SIG-M5 (cell line): Measurements from ENCODE around the gene KIAA1549.

Experiments used
- DNase-seq: peaks from one replicate; lab custom pipeline; 2025; lab: John Stamatoyannopoulos, UW

Gene KIAA1549

DNA sequence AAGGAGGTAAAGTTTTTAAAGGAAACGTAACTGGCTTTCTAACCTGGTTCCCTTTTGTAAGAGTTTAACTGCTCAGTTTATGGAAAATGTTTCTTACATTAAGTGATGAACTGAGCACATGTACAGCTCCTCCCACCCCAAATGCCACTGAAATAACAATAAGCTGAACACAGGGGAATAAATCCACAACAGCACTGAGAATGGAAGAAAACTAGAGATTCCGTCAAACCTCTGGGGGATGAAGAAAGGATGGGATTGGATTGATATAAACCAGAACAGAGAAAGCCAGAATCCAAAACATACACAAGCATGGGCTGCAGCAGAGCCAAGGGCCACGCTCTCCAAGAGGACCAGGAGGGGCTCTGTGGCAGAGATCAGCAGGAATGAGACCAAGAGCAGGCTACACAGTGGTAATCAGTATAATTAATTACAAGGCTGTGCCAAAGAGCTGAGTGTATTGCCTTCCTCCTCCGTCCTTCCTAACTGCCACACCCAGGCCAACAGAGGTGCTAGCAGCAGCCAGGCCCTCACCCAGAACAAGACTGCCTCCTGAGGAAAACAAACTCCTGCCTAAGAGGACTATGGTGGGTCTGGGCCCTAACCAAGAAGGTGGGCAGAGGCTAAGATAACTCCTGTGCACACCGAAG is 73.9 kb downstream of the KIAA1549 start:
- DNase-seq, result no peak

DNA sequence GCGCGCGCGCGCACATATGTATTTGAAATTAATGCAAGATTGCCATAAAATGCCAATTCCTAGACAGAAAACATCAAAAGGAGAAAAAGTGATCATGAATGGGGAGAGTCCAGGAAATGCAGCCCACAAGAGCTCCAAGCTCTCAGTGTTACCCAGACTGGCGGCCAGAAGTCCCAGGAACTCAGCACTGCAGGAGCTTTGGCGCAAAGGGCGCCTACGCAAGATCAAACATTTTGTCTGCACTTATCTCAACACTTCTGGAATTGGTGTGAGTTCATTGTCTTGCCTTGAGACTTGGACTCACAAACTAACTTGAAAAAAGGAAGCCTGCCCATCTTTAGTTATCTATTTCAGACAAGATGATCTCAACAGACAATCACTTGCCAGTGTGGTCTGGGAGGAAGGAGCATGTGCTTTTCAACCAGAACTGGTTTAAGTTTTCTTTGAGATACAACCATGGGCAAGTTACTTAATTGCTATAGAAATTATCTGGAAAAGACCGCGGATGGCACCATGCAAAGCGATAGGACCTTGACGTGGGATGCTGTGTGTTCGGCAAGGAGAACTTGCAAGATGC is 77.2 kb downstream of the KIAA1549 start:
- no peak for DNase-seq

DNA sequence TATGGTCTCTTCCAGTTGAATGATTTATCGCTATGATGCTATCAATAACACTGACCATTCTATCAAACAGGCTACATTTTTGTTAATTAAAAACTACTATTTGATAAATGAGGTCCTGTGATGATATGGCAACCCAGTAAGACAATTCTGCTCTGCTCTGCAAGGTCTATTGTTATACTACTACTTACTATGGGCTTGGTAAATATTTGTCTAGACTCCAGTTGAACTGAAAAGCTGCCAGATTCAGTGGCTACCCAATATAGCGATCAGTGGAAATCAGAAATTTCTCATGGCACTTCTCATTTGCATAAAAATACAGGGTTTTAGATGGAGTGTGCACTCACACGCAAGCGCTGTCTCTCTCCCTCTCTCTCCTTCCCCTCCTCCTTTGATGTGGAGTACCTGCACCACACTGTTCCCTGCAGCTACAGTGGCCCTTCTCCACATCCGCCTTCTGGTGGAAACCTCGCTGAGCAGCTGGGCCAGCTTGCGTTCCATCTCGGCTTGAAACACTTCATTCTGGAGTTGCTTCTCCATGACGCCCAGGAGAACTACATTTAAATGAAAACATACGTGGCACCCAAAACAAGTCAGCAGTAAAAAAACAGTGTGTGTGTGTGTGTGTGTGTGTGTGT is 77.9 kb downstream of the KIAA1549 start:
- no peak for DNase-seq

DNA sequence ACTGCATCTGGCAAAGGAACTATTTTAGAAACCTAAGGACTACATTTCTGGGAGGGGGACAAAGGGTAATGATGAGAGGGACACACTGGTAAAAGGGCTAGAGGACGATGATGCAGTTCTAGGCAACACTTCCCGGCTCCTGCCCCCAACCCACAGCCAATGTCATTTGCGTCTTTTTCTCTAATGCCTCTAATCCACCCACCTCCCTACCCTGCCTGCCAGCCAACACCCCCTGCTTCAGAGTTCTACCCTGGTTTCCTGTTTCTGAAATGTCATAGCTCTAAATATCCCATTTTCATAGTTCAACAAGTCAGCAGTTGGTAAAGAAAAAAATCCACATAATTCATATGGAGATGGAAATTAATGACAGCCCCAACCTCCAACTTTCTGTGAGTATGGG is 79.0 kb downstream of the KIAA1549 start:
- DNase-seq, result no peak

DNA sequence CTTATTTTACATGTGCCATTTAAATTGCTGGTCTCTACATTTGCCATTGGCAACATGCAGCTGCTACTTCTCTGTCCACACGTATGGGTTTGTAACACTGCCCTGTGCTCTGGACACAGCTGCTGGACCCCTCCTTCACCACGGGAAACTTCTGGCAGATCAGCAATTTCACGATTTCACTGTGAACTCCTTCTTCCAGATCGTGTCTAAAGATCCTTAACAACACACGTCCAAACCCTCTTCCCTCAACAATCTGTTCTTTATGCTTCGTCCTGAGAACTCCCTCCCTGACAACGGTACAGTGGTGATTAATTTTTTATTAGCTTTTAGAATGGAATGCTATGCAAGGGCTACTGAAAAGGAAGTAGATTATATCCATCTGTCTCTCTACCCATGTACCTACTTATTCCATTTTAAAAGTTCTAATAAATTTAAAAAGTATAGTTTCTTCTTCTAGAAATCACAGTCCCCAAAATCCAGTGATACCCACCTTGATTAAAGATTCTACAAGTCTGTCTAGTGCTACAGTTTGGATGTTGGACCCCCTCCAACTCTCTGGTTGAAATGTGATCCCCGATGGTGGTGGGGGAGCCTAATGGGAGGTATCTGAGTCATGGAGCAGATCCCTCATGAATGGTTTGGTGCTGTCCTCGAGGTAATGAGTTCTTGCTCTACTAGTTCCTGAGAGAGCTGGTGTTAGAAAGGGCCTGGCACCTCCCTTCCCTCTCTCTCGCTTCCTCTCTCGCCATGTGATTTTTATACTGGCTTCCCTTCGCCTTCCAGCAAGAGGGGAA is 81.0 kb downstream of the KIAA1549 start:
- DNase-seq, result no peak

DNA sequence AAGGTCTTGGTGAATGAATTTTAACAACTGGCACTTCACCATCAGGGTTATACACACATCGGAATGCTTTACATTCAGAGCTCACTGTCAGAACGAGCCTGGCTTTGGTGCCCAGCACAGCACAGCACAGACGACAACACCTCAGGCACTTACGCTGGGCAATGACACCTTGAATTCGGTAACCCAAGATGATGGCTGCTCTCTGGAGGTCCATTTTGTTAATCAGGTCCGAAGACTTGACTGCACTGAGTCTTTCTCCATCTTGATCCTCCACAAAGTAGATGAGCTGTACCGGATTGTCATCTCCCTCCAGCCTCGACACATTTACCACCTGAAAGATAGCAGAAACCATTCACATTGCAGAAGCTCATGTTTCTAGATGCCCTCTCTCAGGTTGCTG is 82.4 kb downstream of the KIAA1549 start:
- no peak for DNase-seq

DNA sequence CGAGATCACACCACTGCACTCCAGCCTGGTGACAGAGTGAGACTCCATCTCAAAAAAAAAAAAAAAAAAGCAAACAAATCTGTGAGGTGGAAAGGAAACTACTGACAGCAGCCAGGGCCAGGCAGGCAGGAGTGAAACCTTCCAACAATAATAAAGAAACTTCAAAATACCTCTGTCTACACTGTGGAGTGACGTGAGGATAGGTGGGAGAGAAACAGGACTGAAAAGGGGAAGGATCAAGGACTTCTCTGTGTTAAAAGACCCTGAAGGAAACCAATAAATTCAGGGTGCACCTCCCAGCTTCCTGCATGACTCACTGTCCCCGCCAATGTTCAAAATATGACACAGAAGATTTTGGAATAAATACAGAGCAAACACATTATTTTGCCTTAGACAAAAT is 82.9 kb downstream of the KIAA1549 start:
- DNase-seq, result peak; percentile 8

DNA sequence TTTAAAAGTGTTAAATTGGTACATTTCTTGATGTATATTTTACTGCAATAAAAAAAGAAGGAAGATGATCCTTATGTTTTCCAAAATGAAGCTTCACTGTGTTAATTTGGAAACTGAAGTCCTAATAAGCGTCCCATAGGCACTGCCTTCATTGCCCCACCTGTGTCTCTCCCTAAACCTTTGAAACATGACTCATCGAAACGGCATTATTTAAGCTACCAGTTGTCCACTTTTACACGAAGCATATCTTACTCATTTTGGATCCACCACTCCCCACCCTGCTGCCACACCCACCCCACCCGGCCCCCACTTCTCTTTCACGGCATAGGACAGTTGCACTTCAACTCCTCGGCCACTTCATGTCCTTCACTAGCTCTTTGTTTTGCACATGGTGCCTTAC is 85.5 kb downstream of the KIAA1549 start:
- DNase-seq, result no peak

DNA sequence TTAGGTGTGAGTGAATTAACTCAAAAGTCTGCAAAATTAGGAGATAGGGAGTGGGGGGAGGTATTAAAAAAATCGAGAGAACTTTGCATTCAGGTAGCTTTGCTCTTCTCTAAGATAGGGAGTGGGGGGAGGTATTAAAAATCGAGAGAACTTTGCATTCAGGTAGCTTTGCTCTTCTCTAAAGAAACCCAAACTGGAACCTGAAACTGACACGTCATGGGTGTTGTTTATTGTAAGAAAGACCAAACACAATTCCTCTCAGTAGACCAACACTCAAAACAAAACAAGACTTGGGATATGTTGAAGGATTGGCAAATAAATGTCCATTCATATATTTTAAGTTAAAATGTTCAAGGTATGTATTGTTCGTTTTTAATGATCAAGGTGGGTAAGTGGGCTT is 87.9 kb downstream of the KIAA1549 start:
- no peak for DNase-seq

DNA sequence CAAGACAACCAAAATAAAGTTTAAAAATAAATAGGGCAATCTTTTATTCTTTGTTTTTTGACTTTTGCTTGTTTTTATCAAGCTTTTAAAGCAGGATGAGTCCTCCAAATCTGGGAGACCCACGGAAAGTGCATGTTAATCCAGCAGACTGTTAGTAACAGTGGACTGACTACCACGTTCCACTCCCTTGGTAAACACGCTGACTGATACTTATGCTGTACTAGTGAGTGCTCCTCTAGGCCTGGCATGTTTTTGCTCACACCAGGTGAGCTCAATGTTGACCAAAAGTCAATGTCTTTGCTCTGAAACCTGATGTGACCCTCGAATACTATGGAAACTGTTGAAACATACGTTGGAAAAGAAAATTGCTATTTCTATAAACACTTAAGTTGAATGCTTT is 88.4 kb downstream of the KIAA1549 start:
- DNase-seq, result no peak

DNA sequence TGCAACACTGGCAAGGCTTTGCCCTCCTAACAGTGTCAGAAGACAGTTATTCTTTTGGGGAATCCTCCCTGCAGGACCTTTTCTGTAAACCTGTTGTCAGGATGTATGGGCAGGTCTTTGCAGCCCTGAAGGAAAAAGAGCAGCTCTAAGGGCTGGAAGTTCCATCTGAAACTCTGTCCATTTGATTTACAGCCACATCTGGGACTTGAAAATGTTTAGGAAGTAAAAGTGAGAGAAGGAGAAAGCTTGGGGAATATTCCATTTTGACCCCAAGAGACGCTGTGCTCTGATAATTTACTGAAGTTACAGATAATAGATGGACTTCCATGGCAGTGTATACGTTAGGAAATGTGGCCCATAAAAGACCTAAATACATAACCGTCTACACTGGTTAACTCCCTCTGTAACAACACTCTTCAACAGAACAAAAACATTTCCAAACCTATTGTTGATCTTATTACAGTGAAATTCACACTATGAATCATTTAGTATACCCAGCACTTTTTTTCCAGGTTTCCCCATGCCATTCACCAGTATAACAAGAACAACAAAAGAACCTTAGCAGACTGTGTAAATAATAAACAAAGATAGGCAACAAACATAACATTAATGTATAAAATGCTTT is 89.1 kb downstream of the KIAA1549 start:
- DNase-seq, result no peak

DNA sequence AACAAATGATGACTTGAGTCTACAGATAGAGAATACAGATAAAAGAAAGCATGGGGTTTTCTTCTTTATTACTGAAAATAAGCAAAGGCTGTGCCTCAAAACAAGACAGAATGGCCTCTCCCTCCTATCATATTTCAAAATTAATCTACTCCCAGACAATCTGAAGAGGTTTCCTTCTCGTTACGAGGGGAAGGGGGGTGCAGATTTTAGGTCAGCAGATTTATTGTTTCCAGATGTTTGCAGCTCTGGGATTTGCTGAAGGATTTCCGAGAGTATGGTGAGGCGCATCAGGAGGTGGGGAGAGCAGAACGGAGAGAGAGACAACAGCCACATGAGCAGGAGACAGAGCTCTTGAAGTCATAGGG is 89.8 kb downstream of the KIAA1549 start:
- no peak for DNase-seq

DNA sequence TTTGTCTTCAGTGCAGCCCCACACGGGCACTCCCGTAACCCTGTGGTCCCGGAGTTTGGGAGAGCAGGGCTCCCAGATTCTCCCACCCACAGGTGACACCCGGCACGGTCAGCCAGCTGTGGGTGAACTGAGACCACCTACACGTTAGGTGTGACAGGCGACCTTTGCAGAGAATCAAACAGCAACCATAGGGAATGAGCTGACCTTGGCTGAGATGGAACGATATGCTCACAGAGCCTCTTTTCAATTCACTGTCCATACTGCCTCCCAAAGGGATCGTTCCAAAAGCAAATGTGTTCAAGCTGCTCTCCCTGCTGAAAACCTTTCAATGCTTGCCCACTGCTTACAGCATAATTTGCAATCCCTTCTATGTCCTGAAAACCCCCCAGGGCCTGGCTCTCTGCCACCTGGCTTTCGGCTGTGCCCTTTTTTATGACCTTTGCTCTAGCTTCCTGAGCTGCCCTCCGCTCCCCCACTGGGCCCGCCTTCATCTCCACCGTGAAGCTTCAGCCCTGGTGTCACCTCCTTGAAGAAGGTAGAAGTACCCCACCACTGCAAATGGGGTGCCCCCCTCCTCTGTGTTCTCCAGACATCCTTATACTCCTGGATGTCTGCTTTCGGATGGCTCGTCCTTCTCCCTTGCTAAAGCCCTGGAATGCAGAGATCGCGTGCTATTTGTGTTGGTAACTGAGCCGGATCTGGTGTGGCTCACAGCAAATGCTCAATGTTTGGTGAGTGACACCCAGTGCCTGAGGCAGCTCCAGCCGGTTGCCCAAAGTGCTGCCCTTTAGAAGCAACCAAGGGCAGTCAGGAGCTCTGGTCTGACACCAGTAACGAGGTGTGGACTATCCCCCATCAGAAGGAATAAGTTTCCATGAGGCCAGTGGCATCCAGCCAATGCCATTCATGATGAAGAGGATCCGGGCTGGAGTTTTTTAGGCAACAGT is 90.4 kb downstream of the KIAA1549 start:
- DNase-seq, result no peak

DNA sequence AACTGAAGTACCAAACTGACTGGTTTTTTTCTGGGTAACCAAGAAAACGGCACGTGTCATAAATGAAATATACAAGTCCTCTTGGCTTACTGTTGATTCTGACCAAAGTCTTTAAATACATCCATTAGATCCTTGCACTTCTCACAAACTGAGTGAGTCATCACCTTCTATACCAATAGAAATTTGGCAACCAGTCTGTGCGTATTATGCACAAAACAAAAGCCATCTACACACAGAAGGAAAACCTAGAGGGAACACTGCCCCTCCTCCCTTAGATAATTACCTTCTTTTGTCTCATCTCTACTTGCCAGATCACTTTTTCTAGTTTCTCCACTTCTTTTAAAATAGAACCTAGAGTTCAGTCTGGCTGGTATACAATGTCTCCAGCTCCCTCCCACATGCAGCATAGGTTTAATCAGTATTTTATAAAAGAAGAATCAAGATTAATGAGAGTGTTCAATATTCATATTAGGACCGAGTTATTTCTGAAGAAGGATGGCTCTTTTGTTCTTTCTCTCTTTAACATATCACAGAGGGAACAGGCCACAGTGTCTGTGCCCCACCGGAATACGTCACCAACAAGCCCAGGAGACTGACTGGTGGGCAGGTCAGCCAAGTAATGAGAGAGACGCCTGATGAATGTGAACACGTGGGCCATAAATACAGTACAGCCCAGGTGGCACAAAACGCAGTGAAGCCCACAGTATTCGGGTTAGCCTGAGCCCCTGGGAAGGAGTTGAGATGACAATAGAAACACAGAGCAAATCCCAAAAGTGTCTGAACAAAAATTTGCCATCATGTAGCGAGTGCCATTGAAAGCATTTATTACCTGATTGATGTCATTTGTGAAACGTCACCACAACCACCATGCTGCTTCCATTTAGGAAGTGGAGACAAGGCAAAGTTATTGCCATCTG is 91.3 kb downstream of the KIAA1549 start:
- DNase-seq, result no peak

DNA sequence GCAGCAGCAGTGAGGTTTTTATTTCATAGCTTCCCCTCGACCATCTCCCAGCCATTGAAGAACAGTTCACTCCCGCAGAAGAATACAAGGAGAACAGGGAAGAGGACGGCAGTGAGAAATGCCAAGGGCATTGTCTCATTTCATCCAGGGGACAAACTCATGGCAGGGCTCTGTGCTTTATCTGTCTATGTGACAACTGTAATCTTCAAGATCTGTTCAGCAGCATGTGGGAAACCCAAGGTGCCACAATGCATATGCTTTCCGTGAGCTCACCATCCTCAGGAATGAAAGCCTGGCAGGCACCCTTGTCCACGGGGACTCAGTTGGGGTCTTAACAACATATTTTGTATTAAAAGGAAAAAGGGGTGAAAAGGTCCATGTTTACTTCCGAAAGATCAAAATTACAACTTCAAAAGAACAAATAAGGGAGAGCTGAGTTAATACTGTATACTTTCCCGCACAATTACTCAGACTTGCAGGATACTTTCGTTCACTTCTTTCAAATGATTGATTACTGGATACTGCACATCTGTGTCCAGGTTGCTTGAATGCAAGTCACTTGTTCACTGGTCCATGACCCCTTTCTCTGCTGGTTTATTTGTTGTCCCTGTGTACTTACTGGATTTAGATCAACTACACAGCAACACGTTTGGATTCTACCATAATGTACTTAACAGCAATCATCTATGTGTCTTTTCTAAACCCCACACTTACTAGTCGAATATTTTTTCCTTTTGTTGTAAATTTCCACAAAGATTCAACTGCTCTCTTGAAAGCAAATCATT is 93.1 kb downstream of the KIAA1549 start:
- DNase-seq, result no peak

DNA sequence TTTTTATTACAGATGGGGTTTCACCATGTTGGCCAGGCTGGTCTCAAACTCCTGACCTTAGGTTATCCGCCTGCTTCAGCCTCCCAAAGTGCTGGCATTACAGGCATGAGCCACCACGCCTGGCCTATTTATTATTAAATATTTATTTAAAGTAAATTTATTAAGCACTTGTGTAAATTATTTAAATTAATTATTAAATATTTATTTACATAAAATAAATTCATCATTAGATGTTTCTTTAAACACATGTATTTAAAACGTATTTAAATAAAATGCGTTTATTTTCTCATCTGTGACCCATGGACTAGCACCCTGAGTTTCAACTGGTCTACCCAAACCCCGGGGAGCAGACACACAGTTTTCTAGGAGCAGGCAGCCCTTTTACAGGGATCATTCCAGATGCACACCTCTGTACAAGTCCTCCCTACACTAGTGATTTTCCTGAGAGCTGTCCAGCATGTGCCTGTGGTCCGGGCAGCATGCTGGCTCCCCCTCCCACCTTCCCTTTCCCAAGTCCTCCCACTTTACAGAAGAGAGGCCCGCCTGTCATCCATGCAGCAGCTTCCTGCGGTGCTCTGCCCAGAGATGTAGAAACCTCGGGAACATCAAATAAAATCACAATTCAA is 94.0 kb downstream of the KIAA1549 start:
- no peak for DNase-seq

DNA sequence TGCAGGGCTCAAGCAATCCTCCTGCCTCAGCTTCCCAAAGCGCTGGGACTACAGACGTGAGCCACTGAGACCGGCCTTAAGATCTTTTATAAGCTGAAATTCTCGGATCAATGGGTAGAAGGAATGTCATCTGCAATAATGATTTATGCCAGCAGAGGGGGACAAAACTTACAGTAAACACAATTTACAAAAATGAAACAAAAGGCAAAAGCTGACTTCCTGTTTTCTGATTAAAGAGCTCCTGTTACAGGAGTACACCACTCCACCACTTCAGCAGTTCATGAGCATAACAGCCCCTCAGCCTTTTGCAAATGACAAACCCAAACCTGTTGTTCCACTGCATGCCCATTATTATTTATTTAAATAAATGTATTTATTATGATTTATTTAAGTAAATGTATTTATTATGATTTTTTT is 94.7 kb downstream of the KIAA1549 start:
- peak; percentile 70 for DNase-seq

DNA sequence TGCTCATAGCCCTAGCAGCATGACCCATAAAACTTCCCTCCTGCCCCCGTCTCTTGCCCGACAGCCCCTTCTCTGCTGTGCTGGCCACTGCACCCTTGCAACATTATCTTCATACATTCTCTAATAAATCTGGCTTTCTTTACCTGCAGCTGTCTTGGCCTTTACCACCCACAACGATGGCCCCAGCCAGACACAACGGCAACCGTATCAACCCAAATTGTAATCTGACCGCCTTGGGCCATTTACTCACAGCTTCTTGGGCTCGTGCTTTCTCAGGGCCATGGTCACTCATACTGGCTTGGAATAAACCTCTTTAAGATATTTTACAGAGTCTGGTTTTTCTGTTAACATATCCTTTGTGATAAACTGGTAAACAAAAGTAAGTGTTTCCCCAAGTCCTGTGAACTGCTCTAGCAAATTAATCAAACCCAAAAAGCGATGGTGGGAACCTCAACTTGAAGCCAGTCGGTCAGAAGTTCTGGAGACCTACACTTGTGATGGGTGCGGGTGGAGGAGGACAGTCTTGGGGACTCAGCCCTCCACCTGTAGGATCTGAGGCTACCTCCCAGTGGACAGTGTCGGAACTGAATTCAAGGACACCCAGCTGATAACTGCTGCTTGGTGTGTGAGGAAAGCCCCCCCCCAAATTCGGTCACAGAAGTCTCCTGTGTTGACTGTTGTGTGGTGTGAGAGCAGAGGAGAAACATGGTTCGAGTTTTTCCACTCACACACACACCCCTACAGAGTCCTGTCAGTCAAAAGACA is 95.6 kb downstream of the KIAA1549 start:
- no peak for DNase-seq
